H1 (cell line): ENCODE measurements around the gene DYRK1A. TPM values are rescaled to one million over a fixed set of nuclear protein-coding genes. Genes with fewer than 3 reads are reported as not detected.

Source experiments
- CTCF ChIA-PET: fragments of 300-600 bp; sonication (Branson Sonifier 250); formaldehyde crosslinking; loops from one replicate; lab custom pipeline; 2021; ENCODE audit not compliant: partially characterized antibody; lab: Charles Lee
- POLR2A ChIA-PET: fragments of 300-600 bp; sonication (Branson Sonifier 250); formaldehyde crosslinking; loops from one replicate; lab custom pipeline; 2021; ENCODE audit warnings: inconsistent platforms; ENCODE audit not compliant: partially characterized antibody; lab: Charles Lee
- DNase-seq, 2 experiments: peaks; one replicate each; pipeline versions ENCODE4 v3.0.0 to v3.0.0-alpha.2; 2010 to 2022; ENCODE audit warnings: low spot score in 2 of 2, low read depth in 1 of 2, mixed read lengths in 1 of 2
- FAIRE-seq: peaks from 2 replicates; lab custom pipeline; 2011; peaks lifted over from hg19 to GRCh38; lab: Jason Lieb, UNC
- H2AFZ ChIP-seq: 2 replicates; pipeline ENCODE4 v1.8.1; 2012; ENCODE audit warnings: low read length, inconsistent platforms
- H2AK5ac ChIP-seq: 2 replicates; pipeline ENCODE4 v1.6.1; 2013; ENCODE audit warnings: low read depth, low read length
- H2BK120ac ChIP-seq: replicated peaks from 2 replicates; pipeline ENCODE3; 2013; ENCODE audit warnings: low read depth, low read length, inconsistent platforms
- H2BK12ac ChIP-seq: 2 replicates; pipeline ENCODE4 v1.6.1; 2013; ENCODE audit warnings: low read depth, low read length
- H2BK15ac ChIP-seq: 2 replicates; pipeline ENCODE4 v1.6.1; 2013; ENCODE audit warnings: low read length
- H2BK20ac ChIP-seq: 2 replicates; pipeline ENCODE4 v1.6.1; 2013; ENCODE audit warnings: low read length
- H2BK5ac ChIP-seq: 2 replicates; pipeline ENCODE4 v1.6.1; 2013; ENCODE audit warnings: low read depth, low read length
- H3K14ac ChIP-seq: 2 replicates; pipeline ENCODE4 v1.6.1; 2013; ENCODE audit warnings: inconsistent platforms; ENCODE audit not compliant: insufficient read length
- H3K18ac ChIP-seq: 2 replicates; pipeline ENCODE4 v1.6.1; 2013; ENCODE audit warnings: low read length; ENCODE audit errors: extremely low read depth
- H3K23ac ChIP-seq: 2 replicates; pipeline ENCODE4 v1.6.1; 2013; ENCODE audit warnings: inconsistent platforms; ENCODE audit not compliant: insufficient read length
- H3K23me2 ChIP-seq: 2 replicates; pipeline ENCODE4 v1.6.1; 2013; ENCODE audit warnings: low read depth, low read length
- H3K27ac ChIP-seq: 2 replicates; pipeline ENCODE4 v1.6.1; 2011; ENCODE audit warnings: low read depth, low read length, inconsistent platforms
- H3K27me3 ChIP-seq, 4 experiments: replicated peaks in 1 of 4; 1 replicate in 1 of 4; 2 replicates in 3 of 4; pipeline versions ENCODE4 v1.6.1 to v1.8.1; 2011 to 2013; ENCODE audit warnings: low read length in 3 of 4, mild to moderate bottlenecking in 3 of 4, inconsistent platforms in 2 of 4, mixed read lengths in 2 of 4, moderate library complexity in 1 of 4; ENCODE audit not compliant: control insufficient read depth in 3 of 4, insufficient read depth in 3 of 4; ENCODE audit errors: extremely low read depth in 1 of 4
- H3K36me3 ChIP-seq, 4 experiments: 2 replicates each; pipeline versions ENCODE4 v1.6.1 to v1.8.1; 2011 to 2013; ENCODE audit warnings: mild to moderate bottlenecking in 4 of 4, low read length in 3 of 4, moderate library complexity in 2 of 4, control low read depth in 1 of 4, inconsistent platforms in 1 of 4; ENCODE audit not compliant: insufficient read depth in 4 of 4, control insufficient read depth in 2 of 4
- H3K4ac ChIP-seq: replicated peaks from 2 replicates; pipeline ENCODE3; 2013; ENCODE audit warnings: low read length, low read depth, mixed read lengths, inconsistent platforms; ENCODE audit not compliant: insufficient read length
- H3K4me1 ChIP-seq, 4 experiments: replicated peaks in 1 of 4; 1 replicate in 1 of 4; 2 replicates in 3 of 4; pipeline versions ENCODE4 v1.6.1 to v1.8.1; 2011 to 2013; ENCODE audit warnings: low read length in 3 of 4, inconsistent platforms in 2 of 4, mixed read lengths in 1 of 4; ENCODE audit not compliant: insufficient read depth in 4 of 4, control insufficient read depth in 3 of 4
- H3K4me2 ChIP-seq, 2 experiments: 2 replicates each; pipeline versions ENCODE4 v1.6.1 to v1.8.1; 2011 to 2013; ENCODE audit warnings: low read depth in 2 of 2, low read length in 2 of 2, control low read depth in 1 of 2, inconsistent platforms in 1 of 2, mild to moderate bottlenecking in 1 of 2; ENCODE audit not compliant: insufficient read depth in 1 of 2
- H3K4me3 ChIP-seq, 4 experiments: fragments of 200-600, 300-600 bp in 1 of 4; sonication (generic), shearing (Covaris generic), sonication (Bioruptor Twin) in 1 of 4; 2 replicates each; pipeline versions ENCODE4 v1.5.1 to v1.8.1; 2011 to 2016; ENCODE audit warnings: low read length in 4 of 4, low read depth in 3 of 4, control low read depth in 2 of 4, inconsistent platforms in 2 of 4, mild to moderate bottlenecking in 2 of 4, mixed read lengths in 1 of 4, moderate library complexity in 1 of 4; ENCODE audit not compliant: insufficient read depth in 2 of 4; ENCODE audit errors: extremely low read depth in 1 of 4
- H3K56ac ChIP-seq: replicated peaks from 2 replicates; pipeline ENCODE3; 2013; ENCODE audit warnings: low read depth, mild to moderate bottlenecking, mixed read lengths, low read length, inconsistent platforms; ENCODE audit not compliant: insufficient read length
- H3K79me1 ChIP-seq: 2 replicates; pipeline ENCODE4 v1.6.1; 2013; ENCODE audit warnings: low read depth, low read length, control low read depth
- H3K79me2 ChIP-seq, 2 experiments: 2 replicates each; pipeline versions ENCODE4 v1.6.1 to v1.8.1; 2012 to 2013; ENCODE audit warnings: low read length in 2 of 2, mild to moderate bottlenecking in 2 of 2, inconsistent platforms in 1 of 2; ENCODE audit not compliant: insufficient read depth in 2 of 2, control insufficient read depth in 1 of 2
- H3K9ac ChIP-seq, 4 experiments: replicated peaks in 1 of 4; 1 replicate in 1 of 4; 2 replicates in 3 of 4; pipeline versions ENCODE4 v1.6.1 to v1.8.1; 2011 to 2013; ENCODE audit warnings: low read depth in 3 of 4, low read length in 3 of 4, control low read depth in 2 of 4, mild to moderate bottlenecking in 2 of 4, moderate library complexity in 2 of 4, inconsistent platforms in 1 of 4; ENCODE audit errors: extremely low read depth in 1 of 4
- H3K9me3 ChIP-seq, 2 experiments: 2 replicates each; pipeline versions ENCODE4 v1.6.1 to v1.8.1; 2012 to 2013; ENCODE audit warnings: mild to moderate bottlenecking in 2 of 2, moderate library complexity in 2 of 2, control low read depth in 1 of 2, inconsistent platforms in 1 of 2, low read depth in 1 of 2, low read length in 1 of 2, mixed read lengths in 1 of 2; ENCODE audit not compliant: insufficient read depth in 2 of 2
- H4K20me1 ChIP-seq, 2 experiments: replicated peaks in 1 of 2; 2 replicates each; pipeline versions ENCODE3 to v1.8.1; 2011 to 2013; ENCODE audit warnings: inconsistent platforms in 2 of 2, low read length in 2 of 2, mild to moderate bottlenecking in 1 of 2; ENCODE audit not compliant: insufficient read depth in 2 of 2, control insufficient read depth in 1 of 2
- H4K5ac ChIP-seq: 2 replicates; pipeline ENCODE4 v1.6.1; 2013; ENCODE audit warnings: low read length, low read depth, mixed read lengths, inconsistent platforms; ENCODE audit not compliant: insufficient read length
- H4K8ac ChIP-seq: 2 replicates; pipeline ENCODE4 v1.8.0; 2013; ENCODE audit warnings: mild to moderate bottlenecking, moderate library complexity, low read length, inconsistent platforms; ENCODE audit not compliant: insufficient read depth; ENCODE audit errors: extremely low read depth
- H4K91ac ChIP-seq: replicated peaks from 2 replicates; pipeline ENCODE3; 2013; ENCODE audit warnings: low read length, mixed read lengths, inconsistent platforms; ENCODE audit not compliant: insufficient read length
- ATF2 ChIP-seq: IDR thresholded peaks from 2 replicates; pipeline ENCODE4 v1.6.1; 2012; ENCODE audit warnings: low read length, inconsistent platforms
- POLR2AphosphoS5 ChIP-seq: IDR thresholded peaks from 2 replicates; pipeline ENCODE4 v1.6.1; 2011; ENCODE audit warnings: low read depth, low read length
- RAD21 ChIP-seq, 2 experiments: IDR thresholded peaks in 1 of 2; conservative IDR thresholded peaks in 1 of 2; 2 replicates each; pipeline ENCODE4 v1.6.1; 2011; ENCODE audit warnings: low read depth in 2 of 2, low read length in 2 of 2, improper control_type of control experiment in 1 of 2, inconsistent platforms in 1 of 2, mild to moderate bottlenecking in 1 of 2, moderate library complexity in 1 of 2
- RNF2 ChIP-seq: fragments of 200-900, 300-1000 bp; sonication (generic); IDR thresholded peaks from 2 replicates; pipeline ENCODE4 v1.7.1; 2016; ENCODE audit warnings: borderline replicate concordance, low read depth, mild to moderate bottlenecking, antibody characterized with exemption, low read length; ENCODE audit not compliant: poor library complexity, severe bottlenecking; ENCODE audit errors: missing control alignments
- SIRT6 ChIP-seq: IDR thresholded peaks from one replicate; pipeline ENCODE4 v1.7.1; 2012; ENCODE audit warnings: low read length, inconsistent platforms
- WGBS, 2 experiments: shearing (Covaris generic) in 1 of 2; methylation state at CpG; one replicate each; pipeline versions ENCODE4 v1.1.6 to v1.1.7; 2013 to 2015; ENCODE audit warnings: low lambda C conversion rate in 2 of 2, mixed read lengths in 2 of 2, inconsistent platforms in 1 of 2, low coverage in 1 of 2, missing lambda C conversion rate in 1 of 2; ENCODE audit not compliant: insufficient replicate concordance in 2 of 2, insufficient coverage in 1 of 2, insufficient read length in 1 of 2; ENCODE audit errors: extremely low coverage in 1 of 2, missing lambda C conversion rate in 1 of 2; 5-methylcytosine and 5-hydroxymethylcytosine counted together
- polyA plus RNA-seq, 7 experiments: library from polyadenylated mRNA; depleted of rRNA in 3 of 7; stranded (reverse) in 5 of 7; unstranded in 2 of 7; fragments of >200 nt in 5 of 7; fragments of 200-250 nt in 2 of 7; gene quantifications; 1 replicate in 5 of 7; 2 replicates in 1 of 7; 4 replicates in 1 of 7; pipeline versions ENCODE4 v1.2.1 to v1.2.3, GENCODE V29; 2011 to 2013; ENCODE audit warnings: missing spikeins in 2 of 7, mixed read lengths in 2 of 7
- total RNA-seq: library from RNA; stranded (reverse); fragmentation: NEBNext Ultra II Directional; extraction: Animal tissue kit (Norgen Biotek cat#: 25700); gene quantifications from 2 replicates; pipeline ENCODE4 v1.2.1, GENCODE V29; 2021

Gene DYRK1A
- total and polyA plus RNA-seq, 2 of the 8 experiments (the other 6 are each of a cell fraction or from before 2014, with no cell fraction given) = 61.1 to 62.2 TPM

- Histone ChIP-seq H4K20me1 (peaks cover 36 to 45% of the 10 kb centered on the region in 2 experiments), H2BK12ac (no peak overlapping the region), H3K56ac (no peak overlapping the region), H4K91ac (no peak overlapping the region), H4K5ac (no peak overlapping the region), H4K8ac (no peak overlapping the region), H3K23ac (no peak overlapping the region), H2BK20ac (no peak overlapping the region), H3K4ac (no peak overlapping the region), H2BK5ac (no peak overlapping the region), H3K4me3 (no peak overlapping the region), H3K9me3 (no peaks in the 10 kb centered on the region), H3K36me3 (no peaks in the 10 kb centered on the region), H2AFZ (no peak overlapping the region), H3K9ac (no peak overlapping the region), H2AK5ac (no peak overlapping the region), H3K27me3 (no peaks in the 10 kb centered on the region), H2BK15ac (no peak overlapping the region), H3K4me1 (peaks cover 0 to 14% (median 1%) of the 10 kb centered on the region in 4 experiments; a peak in 3 of 7 replicates), H3K14ac (no peak overlapping the region), H3K79me2 (peaks cover 85 to 100% of the 10 kb centered on the region in 2 experiments), H3K23me2 (no peaks in the 10 kb centered on the region), H3K27ac (no peak overlapping the region), H3K18ac (no peak overlapping the region), H3K4me2 (no peak overlapping the region), H3K79me1 (peaks cover 6% of the 10 kb centered on the region; the same call in 1 of the 2 replicates), H2BK120ac (no peak overlapping the region)
- POLR2A ChIA-PET = interaction anchor here (1.1 to 1.2 kb wide), 2 partner anchors 8 to 9 kb away, joined by 3 to 4 read pairs; no protein-coding TSS in a partner anchor
- WGBS, 2 experiments = 95% methylated on average over 13 of the region's 13 CpGs; no CpG with 5 or more reads in 1 of the 2 experiments
- TF ChIP-seq SIRT6 (no peak), POLR2AphosphoS5 (0 out of 2 replicates have a peak, but pooled peaks have one; percentile 29), ATF2 (no peak), RAD21 (IDR thresholded peaks at IDR 0.05 in 1 of 2, conservative IDR thresholded peaks at IDR 0.05 in 1 of 2; ENCODE audit: low read depth in 2 of 2, low read length in 2 of 2) (no peak), RNF2 (no peak)
- CTCF ChIA-PET = no interaction called here
- DNase-seq (no peak), FAIRE-seq (no peak)
These were observed 9.4 kb downstream of the DYRK1A start for GRCh38 chr21:37375866-37376574.
